ENCODE measurements around the gene BAG2.

BAG2 gene

DNA sequence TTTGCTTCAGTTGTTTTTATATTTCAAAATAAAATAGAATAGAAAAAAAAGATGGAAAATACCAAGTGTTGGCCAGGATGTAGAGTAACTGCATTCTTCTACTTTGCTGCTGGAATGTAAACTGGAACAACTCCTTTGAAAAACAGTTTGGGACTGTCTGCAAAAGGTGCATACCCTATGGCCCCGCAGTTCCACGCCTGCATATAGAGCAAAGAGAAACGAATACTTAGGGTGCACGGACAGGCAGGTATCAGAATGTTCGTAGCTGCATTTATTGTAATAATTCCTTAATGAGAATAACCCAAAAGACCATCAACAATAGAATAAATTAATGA is 50.6 kb downstream of the BAG2 start:
- no peak for DNase-seq

DNA sequence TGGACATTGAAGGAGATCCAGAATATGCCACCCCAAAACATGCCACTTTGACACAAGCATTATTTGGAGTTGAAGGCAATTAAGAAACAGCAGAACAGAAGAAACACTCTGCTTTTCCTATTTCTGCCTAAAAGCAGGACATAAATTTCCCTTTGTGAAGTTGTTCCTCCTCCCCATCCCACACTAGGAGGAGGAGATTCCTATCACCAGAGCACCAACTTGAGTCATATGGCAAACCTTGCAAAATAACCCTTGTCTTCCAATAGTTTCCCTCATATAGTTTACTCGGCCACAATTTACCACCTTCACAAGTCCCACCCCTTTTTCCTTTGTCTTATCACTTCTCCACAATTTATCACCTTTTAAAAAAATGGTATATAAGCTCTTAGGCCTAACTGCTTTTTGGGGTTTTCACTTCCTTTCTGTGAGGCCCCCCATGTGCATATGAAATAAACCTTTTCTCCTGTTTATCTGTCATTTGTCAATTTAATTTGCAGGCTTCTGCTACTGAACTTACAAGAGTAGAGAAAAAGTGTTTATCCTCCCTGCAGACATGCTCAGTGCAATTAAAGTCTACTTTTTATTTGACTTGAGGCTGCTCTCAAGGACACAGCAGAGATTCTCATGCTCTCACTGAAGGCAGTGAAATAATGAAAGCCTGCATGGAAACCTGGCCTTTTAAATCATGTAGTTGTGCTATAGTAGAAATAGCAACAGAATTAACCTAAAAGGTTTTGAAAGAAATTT is 52.8 kb downstream of the BAG2 start:
- no peak for DNase-seq

DNA sequence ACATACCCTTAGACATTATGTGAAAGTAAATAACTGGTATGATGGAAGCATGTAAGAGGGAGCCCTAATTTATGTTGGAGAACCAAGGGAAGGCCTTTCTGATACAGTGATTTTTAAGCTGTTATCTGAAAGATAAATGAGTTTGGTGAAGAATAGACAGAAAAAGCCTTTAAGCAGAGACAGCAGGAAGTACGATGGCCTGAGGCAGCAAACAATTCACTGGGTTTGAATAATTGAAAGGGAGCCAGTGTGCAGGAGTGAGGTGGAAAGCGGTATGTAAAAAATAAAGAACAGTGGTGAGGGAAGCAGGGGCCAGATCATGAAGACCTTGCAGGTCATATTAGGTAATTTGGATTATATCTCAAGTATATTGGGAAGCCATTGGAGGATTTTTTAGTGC is 54.1 kb downstream of the BAG2 start:
- DNase-seq, result no peak

Measured in activated CD4-positive, alpha-beta T cell treated with anti-CD3 and anti-CD28 coated beads for 1 hour (primary cell).